PC-3 (cell line): ENCODE measurements around the gene PMFBP1. TPM values are rescaled to one million over a fixed set of nuclear protein-coding genes. Genes with fewer than 3 reads are reported as not detected.

ENCODE experiments used
- ATAC-seq: fragments of 200-7000 bp; cut with Tn5 transposase; 2 replicates; pipeline ENCODE4 v1.9.1; 2020; ENCODE audit warnings: mild to moderate bottlenecking, moderate library complexity
- BruUV-seq: library from RNA; stranded (reverse); fragments of 400-500 nt; replicated peaks from 2 replicates; lab custom pipeline; 2021; lab: Mats Ljungman, UMichigan
- CTCF ChIA-PET: fragments of 300-600 bp; sonication (Branson Sonifier 250); formaldehyde crosslinking; loops from one replicate; lab custom pipeline; 2022; ENCODE audit warnings: antibody characterized with exemption; lab: Charles Lee
- POLR2A ChIA-PET: fragments of 300-600 bp; sonication (Branson Sonifier 250); formaldehyde crosslinking; loops from one replicate; lab custom pipeline; 2022; ENCODE audit warnings: antibody characterized with exemption; ENCODE audit not compliant: unreplicated experiment; lab: Charles Lee
- DNase-seq: peaks from one replicate; pipeline ENCODE4 v3.0.0-alpha.2; 2015
- H2AFZ ChIP-seq: fragments of 300-600 bp; sonication (generic); 2 replicates; pipeline ENCODE4 v1.6.0; 2016; ENCODE audit warnings: antibody characterized with exemption, low read length
- H3F3A ChIP-seq: fragments of 300-600 bp; sonication (generic); one replicate; pipeline ENCODE4 v1.6.0; 2017; ENCODE audit warnings: antibody characterized with exemption, low read length, control low read depth, mild to moderate bottlenecking; ENCODE audit not compliant: unreplicated experiment
- H3K27ac ChIP-seq: fragments of 300-600 bp; sonication (generic); 2 replicates; pipeline ENCODE4 v1.5.1; 2016; ENCODE audit warnings: mild to moderate bottlenecking, low read length
- H3K27me3 ChIP-seq: fragments of 300-600 bp; sonication (generic); 2 replicates; pipeline ENCODE4 v1.6.1; 2016; ENCODE audit warnings: low read length, mixed read lengths
- H3K36me3 ChIP-seq: fragments of 300-600 bp; sonication (generic); 2 replicates; pipeline ENCODE4 v1.6.1; 2016; ENCODE audit warnings: low read depth, mixed run types, low read length, mixed read lengths
- H3K4me1 ChIP-seq: fragments of 300-600 bp; sonication (generic); 2 replicates; pipeline ENCODE4 v1.5.1; 2016; ENCODE audit warnings: low read length; ENCODE audit not compliant: insufficient read depth
- H3K4me2 ChIP-seq: fragments of 300-600 bp; sonication (generic); 2 replicates; pipeline ENCODE4 v1.6.0; 2016; ENCODE audit warnings: low read length
- H3K4me3 ChIP-seq: fragments of 300-600 bp; sonication (generic); 2 replicates; pipeline ENCODE4 v1.5.1; 2016; ENCODE audit warnings: mild to moderate bottlenecking, low read length, mixed read lengths
- H3K79me2 ChIP-seq: fragments of 300-600 bp; sonication (generic); 2 replicates; pipeline ENCODE4 v1.6.1; 2017; ENCODE audit warnings: low read length, mixed read lengths
- H3K9ac ChIP-seq: fragments of 300-600 bp; sonication (generic); 2 replicates; pipeline ENCODE4 v1.6.0; 2016; ENCODE audit warnings: mild to moderate bottlenecking, low read length
- H3K9me2 ChIP-seq: fragments of 300-600 bp; sonication (generic); replicated peaks from 2 replicates; pipeline ENCODE4 v1.6.1; 2016; ENCODE audit warnings: mixed run types, low read length, mixed read lengths
- H3K9me3 ChIP-seq: fragments of 300-600 bp; sonication (generic); 2 replicates; pipeline ENCODE4 v1.6.1; 2016; ENCODE audit warnings: low read length, mixed read lengths
- H4K20me1 ChIP-seq: fragments of 300-600 bp; sonication (generic); 2 replicates; pipeline ENCODE4 v1.6.1; 2016; ENCODE audit warnings: low read length, mixed read lengths
- EZH2 ChIP-seq: fragments of 300-600 bp; sonication (generic); IDR thresholded peaks from one replicate; pipeline ENCODE4 v1.6.1; 2017; ENCODE audit warnings: antibody characterized with exemption, mild to moderate bottlenecking, low read length; ENCODE audit not compliant: unreplicated experiment
- EZH2phosphoT487 ChIP-seq: fragments of 300-600 bp; sonication (generic); IDR thresholded peaks from 2 replicates; pipeline ENCODE4 v1.6.1; 2018; ENCODE audit warnings: mild to moderate bottlenecking, antibody characterized with exemption, low read length, borderline replicate concordance
- intact Hi-C: fragments of 100-400 bp; cut with micrococcal nuclease; formaldehyde crosslinking; loops from 2 replicates; pipeline ENCODE4 v1.9.0; 2023
- total RNA-seq: library from RNA; depleted of rRNA; stranded (reverse); fragments of >200 nt; gene quantifications from 2 replicates; pipeline ENCODE4 v1.2.3, GENCODE V29; 2014
- TF ChIP-seq, protein P1 (sequence below): fragments of 300-600 bp; sonication (generic); conservative IDR thresholded peaks from 2 replicates; pipeline ENCODE4 v1.5.1; 2017; ENCODE audit warnings: antibody characterized with exemption, low read depth, mild to moderate bottlenecking, low read length

Gene PMFBP1
- total RNA-seq, 1 experiment from 2014 or later, result 1.2 TPM

DNA sequence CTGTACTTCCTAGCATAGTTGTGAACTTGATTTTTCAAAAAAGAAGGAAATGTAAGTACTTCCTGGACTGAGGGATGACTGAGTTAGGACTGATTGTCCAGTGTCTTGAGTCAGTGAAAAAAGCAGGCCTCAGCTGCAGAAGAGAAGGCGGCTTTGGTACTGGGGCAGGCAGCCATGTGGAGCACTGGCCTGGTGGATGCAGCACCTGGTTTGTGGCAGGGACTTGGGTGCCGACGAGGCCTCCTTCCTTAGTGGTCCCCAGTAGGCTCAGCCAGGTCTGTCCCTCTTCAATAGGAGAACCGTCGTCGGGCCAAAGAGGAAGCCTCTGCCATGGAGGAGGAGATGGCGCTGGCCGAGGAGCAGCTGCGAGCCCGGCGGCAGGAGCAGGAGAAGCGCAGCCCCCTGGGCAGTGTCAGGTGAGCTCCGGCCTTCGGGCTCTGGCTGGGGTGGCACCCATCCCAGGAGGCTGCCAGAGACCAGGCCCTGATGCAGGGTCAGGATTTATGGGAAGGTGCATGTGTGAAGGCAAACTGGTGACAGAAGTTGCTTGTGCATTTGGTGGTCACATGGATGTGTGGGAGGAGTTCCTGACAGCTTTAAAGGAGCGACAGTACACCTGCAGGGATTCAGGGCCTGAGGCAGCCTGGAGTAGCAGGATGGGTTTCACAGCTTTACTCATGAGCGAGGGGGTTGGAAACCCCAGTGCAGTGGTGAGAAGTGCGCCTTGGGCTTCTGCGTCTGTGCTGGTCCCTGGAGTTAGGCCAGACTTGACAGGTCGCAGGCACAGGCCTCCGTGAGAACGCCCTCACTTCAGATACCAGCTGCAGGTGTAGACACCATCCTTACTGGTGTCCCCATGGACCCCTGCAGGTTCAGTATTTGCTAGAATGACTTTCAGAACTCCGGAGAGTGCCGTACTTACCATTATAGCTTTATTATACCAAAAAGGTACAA, 61.0 kb downstream of the PMFBP1 start:
- Histone ChIP-seq H3K4me2 (no peak overlapping the region), H3K4me3 (no peak overlapping the region), H3K9me3 (no peaks in the 10 kb centered on the region), H3K79me2 (no peaks in the 10 kb centered on the region), H3K4me1 (no peaks in the 10 kb centered on the region), H3F3A (no peaks in the 10 kb centered on the region), H2AFZ (no peak overlapping the region), H3K9me2 (no peaks in the 10 kb centered on the region), H3K36me3 (peaks cover 4% of the 10 kb centered on the region; the same call in 1 of the 2 replicates), H3K27me3 (no peaks in the 10 kb centered on the region), H3K9ac (no peak overlapping the region), H4K20me1 (no peaks in the 10 kb centered on the region), H3K27ac (no peak overlapping the region)
- ChIA-PET POLR2A (no interaction called here), CTCF (no interaction called here)
- no TSS peak for BruUV-seq
- no peak for TF ChIP-seq EZH2phosphoT487
- TF ChIP-seq, protein P1, sequence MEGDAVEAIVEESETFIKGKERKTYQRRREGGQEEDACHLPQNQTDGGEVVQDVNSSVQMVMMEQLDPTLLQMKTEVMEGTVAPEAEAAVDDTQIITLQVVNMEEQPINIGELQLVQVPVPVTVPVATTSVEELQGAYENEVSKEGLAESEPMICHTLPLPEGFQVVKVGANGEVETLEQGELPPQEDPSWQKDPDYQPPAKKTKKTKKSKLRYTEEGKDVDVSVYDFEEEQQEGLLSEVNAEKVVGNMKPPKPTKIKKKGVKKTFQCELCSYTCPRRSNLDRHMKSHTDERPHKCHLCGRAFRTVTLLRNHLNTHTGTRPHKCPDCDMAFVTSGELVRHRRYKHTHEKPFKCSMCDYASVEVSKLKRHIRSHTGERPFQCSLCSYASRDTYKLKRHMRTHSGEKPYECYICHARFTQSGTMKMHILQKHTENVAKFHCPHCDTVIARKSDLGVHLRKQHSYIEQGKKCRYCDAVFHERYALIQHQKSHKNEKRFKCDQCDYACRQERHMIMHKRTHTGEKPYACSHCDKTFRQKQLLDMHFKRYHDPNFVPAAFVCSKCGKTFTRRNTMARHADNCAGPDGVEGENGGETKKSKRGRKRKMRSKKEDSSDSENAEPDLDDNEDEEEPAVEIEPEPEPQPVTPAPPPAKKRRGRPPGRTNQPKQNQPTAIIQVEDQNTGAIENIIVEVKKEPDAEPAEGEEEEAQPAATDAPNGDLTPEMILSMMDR, result no peak
- TF ChIP-seq EZH2, result no peak
- DNase-seq, result no peak
- ATAC-seq, result no peak
- intact Hi-C loops, result no loop called here

DNA sequence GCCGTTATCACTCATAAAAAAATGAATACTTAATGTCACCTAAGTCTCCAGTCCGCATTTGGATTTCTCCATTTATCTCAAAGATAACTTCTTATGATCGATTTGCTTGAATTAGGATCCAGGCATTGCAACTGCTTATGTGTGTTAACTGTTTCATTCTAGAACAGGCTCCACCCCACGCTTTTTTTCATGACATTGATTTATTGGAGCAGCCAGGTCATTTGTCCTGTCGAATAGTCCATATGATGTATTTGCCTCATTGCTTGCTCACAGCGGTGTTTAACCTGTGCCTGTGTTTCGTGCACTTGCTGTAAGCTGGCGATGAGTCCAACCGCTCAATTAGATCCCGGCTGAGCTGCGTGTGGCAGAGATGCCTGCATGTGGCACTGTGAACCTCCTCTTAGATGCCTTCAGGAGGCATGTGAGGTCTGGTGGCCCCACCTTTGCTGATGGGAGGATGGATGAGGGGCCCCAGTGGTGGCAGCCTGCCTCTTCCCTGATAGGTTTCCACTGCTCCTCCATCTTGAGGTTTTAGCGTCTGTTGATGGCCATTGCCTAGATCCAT, 61.9 kb downstream of the PMFBP1 start:
- Histone ChIP-seq H3K4me2 (no peak overlapping the region), H3K4me1 (no peaks in the 10 kb centered on the region), H3K9me2 (no peaks in the 10 kb centered on the region), H4K20me1 (no peaks in the 10 kb centered on the region), H3K9me3 (no peaks in the 10 kb centered on the region), H3K27ac (no peak overlapping the region), H3K27me3 (no peaks in the 10 kb centered on the region), H3K79me2 (no peaks in the 10 kb centered on the region), H3F3A (no peaks in the 10 kb centered on the region), H2AFZ (no peak overlapping the region), H3K9ac (no peak overlapping the region), H3K36me3 (peaks cover 4% of the 10 kb centered on the region; the same call in 1 of the 2 replicates), H3K4me3 (no peak overlapping the region)
- intact Hi-C loops, result no loop called here
- no peak for ATAC-seq
- ChIA-PET CTCF (no interaction called here), POLR2A (no interaction called here)
- no TSS peak for BruUV-seq
- TF ChIP-seq EZH2, result no peak
- TF ChIP-seq, protein P1, result no peak
- no peak for TF ChIP-seq EZH2phosphoT487
- no peak for DNase-seq
